Measurements from ENCODE around the gene MYOG.

The MYOG gene

GRCh38 chr1:203072911-203073310, 12.9 kb downstream of the MYOG start:
- no peak for DNase-seq (ENCODE audit: low read depth in 1 of 2, low spot score in 1 of 2)

DNA sequence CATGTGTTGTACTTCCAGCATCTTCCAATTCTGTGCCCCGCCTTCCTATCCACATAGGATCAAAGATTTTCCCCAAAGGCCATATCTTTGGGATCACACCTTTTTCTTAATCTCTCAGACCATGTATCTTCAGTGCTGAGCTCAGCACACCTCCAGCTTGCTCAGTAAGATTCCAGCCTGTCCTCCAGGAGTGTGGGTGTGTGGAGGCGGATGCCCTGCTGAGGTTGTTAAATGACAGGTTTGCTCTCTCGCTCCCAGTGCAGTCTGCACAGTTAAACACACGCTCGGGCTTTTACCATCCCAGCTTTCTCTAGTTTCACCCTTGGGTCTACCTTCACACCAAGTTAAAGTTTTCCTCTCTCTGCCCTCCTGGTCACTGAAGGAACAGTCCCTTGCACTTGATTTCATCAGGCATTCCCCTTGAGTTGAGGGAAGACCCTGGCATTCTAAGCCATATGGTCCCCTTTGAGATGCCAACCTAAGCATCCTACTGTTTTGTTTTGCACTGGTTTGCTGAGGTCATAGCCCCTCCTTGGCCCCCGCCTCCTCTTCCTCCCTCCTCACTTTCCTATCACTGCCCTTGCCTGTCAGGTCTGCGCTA, 13.7 kb downstream of the MYOG start:
- no peak for DNase-seq (ENCODE audit: low read depth in 1 of 2, low spot score in 1 of 2)

- DNase-seq (ENCODE audit: low read depth in 1 of 2, low spot score in 1 of 2) = no peak
Observed at GRCh38 chr1:203069030-203069747, 16.6 kb downstream of the MYOG start.

- DNase-seq (ENCODE audit: low read depth in 1 of 2, low spot score in 1 of 2) = no peak
Observed at GRCh38 chr1:203066965-203067364, 18.8 kb downstream of the MYOG start.

DNA sequence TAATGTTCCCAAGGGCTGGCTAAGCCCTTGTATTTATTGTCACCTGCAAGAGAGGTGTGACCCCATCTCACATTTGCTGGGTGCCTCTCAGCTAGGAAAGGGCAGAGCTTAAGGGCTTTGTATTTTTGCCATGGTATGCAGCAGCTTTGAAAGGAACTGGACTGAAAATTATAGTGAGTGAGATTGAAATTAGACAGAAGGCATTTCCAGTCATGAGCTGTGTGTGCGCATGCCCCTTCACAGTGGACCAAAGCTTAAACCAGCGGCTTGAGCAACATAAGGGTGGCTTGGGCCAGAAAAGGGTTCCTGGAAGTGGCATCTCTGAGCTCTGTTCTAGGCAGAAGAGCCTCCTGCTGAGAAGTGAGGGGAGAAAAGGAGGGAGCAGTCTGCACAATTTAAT, 19.8 kb downstream of the MYOG start:
- DNase-seq (ENCODE audit: low read depth in 1 of 2, low spot score in 1 of 2) = no peak

DNA sequence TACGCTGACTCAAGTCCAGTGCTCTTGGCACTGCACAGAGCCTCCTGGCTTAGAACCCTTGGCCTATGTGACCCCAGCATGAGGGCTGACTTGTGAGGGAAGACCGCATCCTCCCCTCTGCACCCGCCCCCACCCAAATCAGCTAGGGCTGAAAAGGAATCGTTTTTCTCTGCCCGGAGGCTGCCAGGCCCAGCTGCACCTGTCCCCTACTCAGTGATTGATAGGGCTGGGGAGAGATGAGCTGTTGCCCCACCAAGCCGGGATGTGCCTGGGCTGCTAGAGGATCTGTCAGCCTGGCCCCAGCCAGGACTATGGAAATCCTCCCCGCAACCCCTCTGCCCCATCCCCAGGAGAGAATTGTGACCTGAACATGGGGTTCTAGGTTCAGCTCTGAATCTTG, 20.6 kb downstream of the MYOG start:
- DNase-seq (ENCODE audit: low read depth in 1 of 2, low spot score in 1 of 2) = no peak

DNA sequence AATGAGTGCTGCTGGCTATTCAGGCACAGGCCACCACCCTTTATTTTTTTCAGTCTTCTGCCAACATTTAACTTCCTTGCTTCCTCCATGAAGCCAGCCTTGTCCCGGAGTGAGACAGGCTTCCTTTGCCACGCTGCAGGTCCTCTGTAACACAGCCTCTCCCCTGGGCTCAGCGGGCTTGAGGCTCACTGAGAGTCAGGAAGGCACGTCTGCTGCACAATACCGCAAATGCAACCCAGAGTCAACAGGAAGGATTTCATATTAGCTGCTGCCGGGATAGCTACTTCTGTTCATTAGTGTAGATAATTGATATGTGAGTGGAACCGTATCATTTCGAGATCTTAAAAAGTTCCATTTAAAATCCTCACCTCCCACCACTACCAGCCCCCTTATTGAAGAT, 22.5 kb downstream of the MYOG start:
- DNase-seq (ENCODE audit: low read depth in 1 of 2, low spot score in 1 of 2) = no peak

GRCh38 chr1:203060115-203060514, 25.7 kb downstream of the MYOG start:
- no peak for DNase-seq (ENCODE audit: low read depth in 1 of 2, low spot score in 1 of 2)

GRCh38 chr1:203059485-203059884, 26.3 kb downstream of the MYOG start:
- no peak for DNase-seq (ENCODE audit: low read depth in 1 of 2, low spot score in 1 of 2)

DNA sequence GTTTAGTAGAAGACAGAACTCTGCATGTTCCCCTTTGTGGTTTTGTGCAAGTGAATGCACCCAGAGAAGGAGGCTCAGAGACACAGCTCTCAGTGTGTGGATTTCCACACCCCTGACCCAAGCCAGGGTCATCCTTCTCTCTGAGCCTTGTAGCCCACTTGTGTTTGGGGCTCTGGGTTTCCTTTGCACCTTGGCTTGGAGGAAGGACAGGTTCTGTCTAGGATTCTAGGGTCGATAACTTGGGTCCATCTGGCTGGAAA, 27.2 kb downstream of the MYOG start:
- DNase-seq (ENCODE audit: low read depth in 1 of 2, low spot score in 1 of 2) = no peak

- DNase-seq (ENCODE audit: low read depth in 1 of 2, low spot score in 1 of 2) = no peak
Observed at GRCh38 chr1:203057911-203058675, 27.7 kb downstream of the MYOG start.

- DNase-seq (ENCODE audit: low read depth in 1 of 2, low spot score in 1 of 2) = no peak
Observed at GRCh38 chr1:203056516-203056915, 29.3 kb downstream of the MYOG start.

GRCh38 chr1:203056012-203056411, 29.8 kb downstream of the MYOG start:
- no peak for DNase-seq (ENCODE audit: low read depth in 1 of 2, low spot score in 1 of 2)

- no peak for DNase-seq (ENCODE audit: low read depth in 1 of 2, low spot score in 1 of 2)
Observed at GRCh38 chr1:203055161-203055799, 30.5 kb downstream of the MYOG start.

DNA sequence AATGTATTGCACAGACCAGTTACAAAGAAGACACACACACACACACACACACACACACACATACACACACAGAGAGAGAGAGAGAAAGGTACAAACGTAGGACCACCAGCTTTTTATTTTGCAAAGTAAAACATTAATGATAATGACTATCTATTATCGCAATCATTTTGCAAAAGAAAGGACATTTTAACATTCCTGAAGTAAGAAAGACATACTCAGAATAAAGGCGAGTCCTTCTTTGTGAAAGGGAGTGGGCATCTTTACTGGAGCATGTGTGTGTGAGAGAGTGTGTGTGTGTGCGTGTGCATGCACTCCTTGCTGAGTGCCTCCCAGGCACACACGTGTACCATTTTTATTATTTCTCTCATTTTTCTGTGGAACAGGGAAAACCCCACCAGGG, 31.2 kb downstream of the MYOG start:
- no peak for DNase-seq (ENCODE audit: low read depth in 1 of 2, low spot score in 1 of 2)

GRCh38 chr1:203054184-203054583, 31.6 kb downstream of the MYOG start:
- no peak for DNase-seq (ENCODE audit: low read depth in 1 of 2, low spot score in 1 of 2)

DNA sequence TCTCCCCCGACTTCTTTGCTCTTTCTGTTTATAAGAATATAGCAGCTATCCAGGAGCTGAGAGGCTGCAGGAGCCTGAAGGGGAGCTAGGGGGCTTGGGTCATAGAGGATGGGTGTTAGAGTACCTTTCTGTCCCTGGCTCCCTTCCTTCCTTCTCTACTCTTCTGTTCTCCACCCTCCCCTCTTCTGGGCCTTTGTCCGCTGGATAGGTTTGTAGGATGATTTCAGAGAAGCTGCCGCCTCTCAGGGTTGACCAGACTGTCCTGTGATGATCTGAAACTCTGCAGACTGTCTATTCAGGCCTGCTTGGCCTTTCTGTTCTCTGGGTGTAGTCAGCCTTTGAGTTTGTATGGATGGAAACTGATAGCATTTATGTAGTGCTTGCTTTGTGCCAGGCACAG, 33.2 kb downstream of the MYOG start:
- no peak for DNase-seq (ENCODE audit: low read depth in 1 of 2, low spot score in 1 of 2)

DNA sequence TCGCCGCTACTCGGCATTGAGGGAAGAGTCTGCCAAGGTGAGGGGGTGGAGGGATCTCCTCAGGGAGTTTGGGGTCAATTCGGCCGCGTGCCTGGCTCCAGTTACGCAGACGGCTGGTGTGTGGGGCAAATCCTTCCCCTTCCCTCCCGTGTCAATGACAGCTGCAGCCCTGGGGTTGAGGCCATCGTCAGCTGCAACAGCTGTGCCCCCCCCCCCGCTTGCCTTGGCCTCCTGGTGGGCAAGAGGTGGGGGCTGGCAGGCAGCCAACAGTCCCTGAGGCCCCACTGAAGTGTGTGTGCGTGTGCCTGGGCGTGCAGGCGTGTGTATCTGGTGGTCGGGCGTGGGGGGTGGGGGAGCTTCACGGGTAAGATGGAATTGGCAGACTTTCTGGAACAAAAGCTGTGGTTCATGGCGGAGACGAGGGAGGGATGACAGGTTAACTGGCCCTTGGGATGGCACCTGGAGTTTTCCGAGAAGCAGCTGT, 33.9 kb downstream of the MYOG start:
- DNase-seq (ENCODE audit: low read depth in 1 of 2, low spot score in 1 of 2) = no peak

DNA sequence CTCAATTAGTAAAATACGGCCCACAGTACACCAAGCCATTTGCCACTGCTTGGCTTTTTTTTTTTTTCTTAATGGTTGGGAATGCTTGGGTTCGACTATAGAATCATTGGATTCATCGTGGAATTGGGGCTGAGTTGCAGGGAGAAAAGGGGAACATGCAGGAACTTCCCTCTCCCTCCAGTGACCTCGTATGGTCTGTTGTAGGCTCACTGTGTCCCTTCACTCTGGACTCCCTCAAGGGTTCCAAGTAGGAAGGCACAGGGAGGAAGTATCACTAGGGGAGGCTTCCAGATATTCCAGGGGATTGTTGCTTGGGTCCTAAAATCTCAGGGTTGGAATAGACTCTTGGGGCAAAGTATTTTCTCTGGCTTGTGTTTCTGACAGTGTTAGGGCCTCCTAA, 35.0 kb downstream of the MYOG start:
- no peak for DNase-seq (ENCODE audit: low read depth in 1 of 2, low spot score in 1 of 2)

GRCh38 chr1:203049576-203050180, 36.1 kb downstream of the MYOG start:
- no peak for DNase-seq (ENCODE audit: low read depth in 1 of 2, low spot score in 1 of 2)

DNA sequence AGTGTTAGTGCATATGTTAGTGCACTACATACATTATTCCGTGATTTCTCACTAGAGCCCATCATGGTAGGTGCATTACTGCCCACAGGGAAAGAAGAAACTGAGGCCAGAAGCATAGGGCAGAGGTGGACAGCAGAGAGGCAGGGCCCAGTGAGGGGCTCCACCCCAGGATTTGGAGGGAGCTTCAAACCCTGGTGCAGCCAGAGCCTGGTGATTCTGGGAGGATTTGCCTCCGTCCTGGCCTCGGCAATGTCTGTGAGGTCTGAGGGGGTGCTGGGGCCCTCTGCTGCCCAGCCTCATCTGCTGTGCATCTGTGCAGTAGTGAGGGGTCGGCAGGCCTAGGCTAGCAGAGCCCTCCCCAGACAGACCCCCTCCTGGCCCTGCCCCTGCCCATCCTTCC, 36.7 kb downstream of the MYOG start:
- DNase-seq (ENCODE audit: low read depth in 1 of 2, low spot score in 1 of 2) = no peak

Measured in activated T-helper 1 cell treated with anti-CD3 and anti-CD28 coated beads, Interleukin-2, amount 50 U/mL, for 16 hours (primary cell).